ENCODE measurements around the gene SHH. TPM values are rescaled to one million over a fixed set of nuclear protein-coding genes. Genes with fewer than 3 reads are reported as not detected.

Gene SHH
- total RNA-seq, 1 donor from 2014 or later: 7.3 TPM

DNA sequence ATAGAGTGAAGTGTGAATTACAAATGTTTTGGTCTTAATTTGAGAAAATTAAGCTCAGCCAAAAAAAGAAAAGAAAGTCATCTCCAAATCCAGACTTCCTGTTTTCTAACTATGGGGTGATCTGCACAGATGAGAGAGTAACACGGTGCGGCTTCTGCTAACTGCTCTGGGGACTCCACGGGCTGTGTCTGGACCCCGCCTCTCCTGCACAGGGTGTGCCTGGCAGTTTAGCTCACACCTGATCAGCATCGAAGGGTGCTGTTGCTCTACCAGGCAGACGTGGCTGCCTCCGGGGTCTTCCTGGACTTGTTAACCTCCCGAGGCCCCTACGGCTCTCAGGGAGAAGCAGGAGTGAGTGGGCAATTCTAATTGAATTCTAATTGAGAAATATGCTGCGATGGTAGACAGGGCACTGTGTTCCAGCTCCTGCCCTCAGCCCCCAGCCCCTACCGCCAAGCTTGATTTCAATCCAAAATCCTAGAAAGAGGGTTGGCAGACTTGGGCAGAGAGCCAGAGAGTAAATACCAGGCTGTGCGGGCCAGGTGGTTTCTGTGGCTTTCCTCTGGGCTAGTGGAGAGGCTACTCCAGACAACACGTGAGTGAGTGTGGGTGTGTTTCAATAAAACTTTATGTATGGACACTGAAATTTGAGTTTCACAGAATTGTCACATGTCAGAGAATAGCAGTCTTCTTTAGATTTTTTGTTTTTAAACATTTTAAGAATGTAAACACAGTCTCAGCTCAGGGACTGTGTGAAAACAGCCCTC is 13.4 kb downstream of the SHH start:
- Histone ChIP-seq H3K4me3 (no peak overlapping the region), H3K4me1 (peaks cover 9% of the 10 kb centered on the region), H3K27me3 (ENCODE audit: low read depth) (peaks cover 73% of the 10 kb centered on the region), H3K27ac (no peak overlapping the region), H3K9me3 (no peaks in the 10 kb centered on the region), H3K36me3 (no peaks in the 10 kb centered on the region)
- TF ChIP-seq, protein P1, sequence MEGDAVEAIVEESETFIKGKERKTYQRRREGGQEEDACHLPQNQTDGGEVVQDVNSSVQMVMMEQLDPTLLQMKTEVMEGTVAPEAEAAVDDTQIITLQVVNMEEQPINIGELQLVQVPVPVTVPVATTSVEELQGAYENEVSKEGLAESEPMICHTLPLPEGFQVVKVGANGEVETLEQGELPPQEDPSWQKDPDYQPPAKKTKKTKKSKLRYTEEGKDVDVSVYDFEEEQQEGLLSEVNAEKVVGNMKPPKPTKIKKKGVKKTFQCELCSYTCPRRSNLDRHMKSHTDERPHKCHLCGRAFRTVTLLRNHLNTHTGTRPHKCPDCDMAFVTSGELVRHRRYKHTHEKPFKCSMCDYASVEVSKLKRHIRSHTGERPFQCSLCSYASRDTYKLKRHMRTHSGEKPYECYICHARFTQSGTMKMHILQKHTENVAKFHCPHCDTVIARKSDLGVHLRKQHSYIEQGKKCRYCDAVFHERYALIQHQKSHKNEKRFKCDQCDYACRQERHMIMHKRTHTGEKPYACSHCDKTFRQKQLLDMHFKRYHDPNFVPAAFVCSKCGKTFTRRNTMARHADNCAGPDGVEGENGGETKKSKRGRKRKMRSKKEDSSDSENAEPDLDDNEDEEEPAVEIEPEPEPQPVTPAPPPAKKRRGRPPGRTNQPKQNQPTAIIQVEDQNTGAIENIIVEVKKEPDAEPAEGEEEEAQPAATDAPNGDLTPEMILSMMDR (IDR thresholded peaks at IDR 0.05): no peak
- ATAC-seq (no peak), DNase-seq (no peak)
- intact Hi-C loops (cut with DNase I): no loop called here

DNA sequence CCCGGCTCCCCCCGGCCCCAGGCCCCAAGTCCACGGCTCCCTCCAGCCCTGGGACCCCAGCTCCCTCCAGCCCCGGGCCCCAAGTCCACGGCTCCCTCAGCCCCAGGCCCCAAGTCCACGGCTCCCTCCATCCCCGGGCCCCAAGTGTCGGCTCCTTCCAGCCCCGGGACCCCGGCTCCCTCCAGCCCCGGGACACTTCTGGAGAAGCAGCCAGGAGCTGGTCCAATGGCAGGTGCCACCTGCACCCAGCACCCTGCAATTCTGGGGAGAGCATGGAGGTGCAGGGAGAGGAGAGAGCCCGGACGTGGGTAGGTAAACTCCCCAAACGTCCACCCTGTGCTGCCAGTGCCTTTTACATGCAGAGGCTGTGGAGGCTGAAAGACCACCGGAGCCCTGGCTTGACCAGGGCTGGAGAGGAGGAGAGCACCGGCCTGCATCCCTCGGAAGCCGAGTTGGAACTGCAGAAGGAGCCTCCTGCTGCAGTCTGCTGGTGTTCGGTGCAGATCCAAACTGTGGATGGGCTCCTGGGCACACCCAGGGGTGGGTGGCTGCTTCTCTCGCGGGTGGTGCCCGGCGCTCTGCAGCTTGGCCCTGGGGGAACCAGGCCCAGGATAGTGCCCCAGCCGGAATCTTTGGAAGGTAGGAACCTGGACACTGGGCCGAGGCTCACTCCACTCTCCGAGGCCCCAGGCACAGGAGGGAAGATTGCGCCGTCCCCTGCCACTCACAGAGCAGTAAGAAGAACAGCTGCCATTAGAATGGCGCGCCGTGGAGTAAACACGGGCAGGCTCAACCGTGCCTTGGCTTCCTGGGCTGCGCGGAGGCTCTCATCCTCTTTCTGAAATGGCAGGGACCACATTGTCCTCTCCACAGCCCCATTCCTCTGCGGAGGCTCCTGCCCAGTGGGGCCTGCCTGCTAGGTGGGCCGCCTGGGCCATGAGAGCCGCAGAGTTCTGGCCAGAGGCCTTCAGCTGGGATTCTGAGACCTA is 14.7 kb downstream of the SHH start:
- no peak overlapping the region for H3K27ac ChIP-seq
- DNase-seq (no peak), ATAC-seq (peak in 1 of 2 donors; percentile 48)
- no peaks in the 10 kb centered on the region for H3K36me3 ChIP-seq
- peaks cover 4% of the 10 kb centered on the region for H3K4me1 ChIP-seq
- intact Hi-C loops (cut with DNase I): no loop called here
- no peak overlapping the region for H3K4me3 ChIP-seq
- H3K27me3 ChIP-seq (ENCODE audit: low read depth): peaks cover 60% of the 10 kb centered on the region
- TF ChIP-seq, protein P1 (IDR thresholded peaks at IDR 0.05): no peak
- H3K9me3 ChIP-seq: no peaks in the 10 kb centered on the region

DNA sequence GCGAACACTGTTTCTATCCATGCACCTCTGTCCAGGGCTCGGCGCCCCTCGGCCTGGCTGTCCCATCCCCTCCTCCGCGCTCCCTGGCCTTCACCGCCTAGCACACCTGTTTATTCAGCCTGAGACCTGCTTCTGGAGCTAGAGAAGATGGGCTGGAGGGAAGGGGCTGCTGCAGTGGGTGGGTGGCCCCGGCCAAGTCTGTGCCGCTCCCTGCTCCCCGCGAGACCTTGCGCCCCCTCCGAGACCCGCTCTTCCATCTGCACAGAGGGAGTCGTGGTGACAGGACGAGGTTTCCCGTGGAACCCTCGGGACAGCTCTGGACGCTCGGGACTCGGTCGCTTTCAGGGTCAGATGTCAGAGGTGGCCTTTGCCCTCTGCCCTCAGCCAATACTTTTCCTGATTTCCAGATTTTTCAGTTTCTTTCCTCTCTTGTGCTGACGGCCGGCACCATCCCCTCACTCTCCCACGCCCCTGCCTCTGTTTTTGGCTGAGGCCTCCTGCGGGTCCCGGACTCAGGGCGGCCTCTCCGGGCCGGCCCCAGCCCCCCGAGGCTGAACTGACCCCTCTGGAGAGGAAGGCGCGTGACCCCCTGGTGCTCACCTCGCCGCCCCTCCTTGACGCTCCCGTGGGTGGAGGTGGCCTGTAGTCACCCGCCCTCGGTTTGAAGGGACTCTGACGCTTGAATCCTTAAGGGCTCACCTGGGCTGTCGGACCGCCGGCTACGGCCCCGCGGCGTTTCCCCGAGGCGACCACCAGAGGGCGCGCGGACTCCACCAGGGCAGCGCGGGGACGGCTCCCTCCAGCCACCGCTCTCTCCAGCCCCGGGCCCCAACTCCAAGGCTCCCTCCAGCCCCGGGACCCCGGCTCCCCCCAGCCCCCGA is 15.6 kb downstream of the SHH start:
- peak; percentile 78 for DNase-seq
- TF ChIP-seq, protein P1 (IDR thresholded peaks at IDR 0.05): peak; percentile 90
- Histone ChIP-seq H3K27me3 (ENCODE audit: low read depth) (peaks cover 52% of the 10 kb centered on the region), H3K4me1 (peaks cover 4% of the 10 kb centered on the region), H3K4me3 (no peak overlapping the region), H3K27ac (no peak overlapping the region), H3K9me3 (no peaks in the 10 kb centered on the region), H3K36me3 (no peaks in the 10 kb centered on the region)
- ATAC-seq: peak; percentile 90 to 94
- intact Hi-C loops (cut with DNase I): no loop called here

DNA sequence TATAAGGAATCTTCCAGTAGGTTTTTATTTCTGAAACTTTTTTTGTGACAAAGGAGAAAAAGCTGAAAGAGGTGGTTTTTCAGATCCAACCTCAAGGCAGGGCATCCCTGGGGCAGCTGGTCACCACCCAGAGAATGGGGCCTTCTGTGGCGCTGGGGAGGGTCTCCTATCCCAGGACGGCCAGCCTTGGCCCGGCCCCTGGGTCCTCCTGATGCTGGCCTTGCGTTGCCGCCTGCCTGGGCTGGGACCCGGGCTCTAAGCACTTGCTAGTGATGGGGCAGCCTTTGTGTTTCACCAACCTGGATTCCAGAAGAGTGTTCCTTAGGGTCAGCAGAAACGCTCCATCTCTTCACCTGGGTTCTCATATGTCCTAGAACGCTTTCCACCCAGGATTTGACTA is 16.3 kb downstream of the SHH start:
- peaks cover 46% of the 10 kb centered on the region for H3K27me3 ChIP-seq (ENCODE audit: low read depth)
- no peaks in the 10 kb centered on the region for H3K9me3 ChIP-seq
- TF ChIP-seq, protein P1 (IDR thresholded peaks at IDR 0.05): no peak
- ATAC-seq: no peak
- no peak overlapping the region for H3K4me3 ChIP-seq
- no peaks in the 10 kb centered on the region for H3K36me3 ChIP-seq
- intact Hi-C loops (cut with DNase I): no loop called here
- H3K27ac ChIP-seq: no peak overlapping the region
- peaks cover 4% of the 10 kb centered on the region for H3K4me1 ChIP-seq
- DNase-seq: peak; percentile 38

DNA sequence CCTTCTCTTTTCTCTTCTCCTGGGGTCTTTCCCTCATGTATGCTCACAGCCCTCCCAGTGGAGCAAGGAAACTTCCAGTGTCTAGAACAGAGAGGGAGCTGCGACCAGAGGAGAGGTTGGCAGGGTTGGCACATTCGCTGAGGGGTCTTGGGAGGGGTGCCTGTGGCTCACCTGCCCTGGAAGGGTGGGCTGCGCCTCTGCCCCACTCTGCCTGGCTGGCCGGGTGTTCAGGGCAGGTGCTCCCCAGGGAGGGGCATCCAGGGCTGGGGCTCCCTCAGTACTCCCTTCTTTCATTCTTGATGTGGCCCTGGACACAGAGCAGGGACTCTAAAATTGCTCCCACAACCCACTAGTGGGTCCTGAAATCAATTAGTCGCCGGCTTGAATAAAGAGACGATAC is 16.9 kb downstream of the SHH start:
- H3K36me3 ChIP-seq: no peaks in the 10 kb centered on the region
- ATAC-seq: no peak

More for the DNA sequence above, 16.9 kb downstream of the SHH start:
- Histone ChIP-seq H3K9me3 (no peaks in the 10 kb centered on the region), H3K4me1 (peaks cover 4% of the 10 kb centered on the region), H3K27ac (no peak overlapping the region), H3K4me3 (no peak overlapping the region), H3K27me3 (ENCODE audit: low read depth) (peaks cover 40% of the 10 kb centered on the region)
- TF ChIP-seq, protein P1 (IDR thresholded peaks at IDR 0.05): no peak
- intact Hi-C loops (cut with DNase I): no loop called here
- DNase-seq: peak; percentile 24
